Activated gamma-delta T cell treated with Interleukin-2 at 50 U/mL for 16 hours (primary cell): Measurements from ENCODE around the gene KCNH5.

Experiments
- DNase-seq: peaks from one replicate; pipeline ENCODE4 v3.0.0-alpha.2; 2020

The KCNH5 gene

GRCh38 chr14:62983821-62984220 is 61.4 kb downstream of the KCNH5 start:
- no peak for DNase-seq

- DNase-seq = no peak
These were observed 64.6 kb downstream of the KCNH5 start for GRCh38 chr14:62980693-62981092.

DNA sequence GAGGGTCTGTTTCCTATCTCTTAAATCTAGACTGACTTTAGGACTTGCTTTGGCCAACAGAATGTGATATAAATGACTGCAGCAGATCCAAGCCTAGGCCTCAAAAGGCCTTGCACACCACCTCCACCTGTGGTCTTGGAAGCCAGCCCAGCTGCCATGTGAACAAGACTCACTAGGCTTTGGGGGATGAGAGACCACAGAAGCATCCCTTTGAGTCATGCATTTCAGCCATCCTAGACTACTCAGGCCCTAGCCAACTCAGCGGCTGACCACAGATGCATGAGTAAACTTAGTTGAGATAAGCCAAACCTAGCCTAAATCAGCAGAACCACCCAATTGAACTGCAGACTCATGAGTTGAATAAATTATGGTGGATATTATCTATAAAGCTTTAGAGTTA is 87.7 kb downstream of the KCNH5 start:
- no peak for DNase-seq

DNA sequence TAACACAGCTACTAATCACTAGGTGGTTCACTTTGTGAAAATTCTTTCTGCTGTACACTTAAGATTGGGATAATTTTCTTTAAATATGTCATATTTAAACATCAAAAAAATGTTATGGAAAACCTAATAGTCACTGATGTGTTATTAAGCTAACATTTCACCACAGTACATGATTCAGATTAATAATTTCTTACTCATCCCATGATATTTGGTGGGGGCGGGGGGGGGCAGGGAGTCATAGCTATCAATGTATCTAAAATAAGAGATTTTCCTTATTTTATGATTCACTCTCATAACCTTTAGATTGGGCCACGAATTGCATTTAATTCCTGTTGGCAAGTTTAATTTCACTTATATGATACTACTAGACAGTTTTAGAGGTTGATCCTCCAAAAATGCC is 88.8 kb downstream of the KCNH5 start:
- no peak for DNase-seq

DNA sequence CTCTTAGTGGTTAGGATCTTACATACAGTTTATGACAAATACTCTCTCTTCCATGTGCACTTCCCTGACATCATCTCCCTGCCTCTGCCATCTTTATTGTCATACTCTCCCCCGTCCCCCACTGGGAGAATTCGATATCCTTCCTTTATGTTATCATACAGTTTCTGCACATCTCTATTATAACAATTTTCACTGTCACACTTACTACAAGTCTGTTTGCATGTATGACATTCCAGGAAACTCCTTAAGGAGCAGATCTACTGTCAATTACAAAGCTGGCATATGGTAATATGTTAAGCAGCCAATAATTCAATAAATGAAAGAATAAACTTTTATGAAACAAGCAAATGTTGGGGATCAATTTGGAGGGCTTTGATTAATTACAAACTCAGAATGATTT is 91.1 kb downstream of the KCNH5 start:
- DNase-seq = no peak

- no peak for DNase-seq
These were observed 93.0 kb downstream of the KCNH5 start for GRCh38 chr14:62952226-62952625.

GRCh38 chr14:62947301-62947700 is 98.0 kb downstream of the KCNH5 start:
- DNase-seq = no peak

GRCh38 chr14:62946221-62946620 is 99.0 kb downstream of the KCNH5 start:
- no peak for DNase-seq

DNA sequence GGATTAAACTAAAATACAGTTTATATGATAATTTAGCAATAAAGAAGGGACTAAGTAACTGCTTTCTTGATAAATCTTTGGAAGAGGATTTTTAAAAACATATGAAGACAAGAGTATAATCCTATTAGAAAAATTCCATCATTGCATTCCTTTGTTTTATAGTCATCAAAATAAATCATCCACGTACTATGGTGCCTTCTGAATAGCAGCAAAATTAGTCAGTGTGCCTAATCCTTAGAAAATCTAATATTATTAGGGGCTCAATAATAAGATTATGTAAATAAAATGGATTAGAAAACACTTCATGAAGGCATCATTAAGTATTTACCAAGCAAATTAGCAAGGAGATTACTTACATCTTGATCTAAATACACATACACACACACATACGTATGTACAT is 102.1 kb downstream of the KCNH5 start:
- no peak for DNase-seq

- no peak for DNase-seq
These were observed 105.3 kb downstream of the KCNH5 start for GRCh38 chr14:62939970-62940369.

GRCh38 chr14:62938778-62939177 is 106.5 kb downstream of the KCNH5 start:
- DNase-seq = no peak

- DNase-seq = no peak
These were observed 110.8 kb downstream of the KCNH5 start for GRCh38 chr14:62934439-62934838.

DNA sequence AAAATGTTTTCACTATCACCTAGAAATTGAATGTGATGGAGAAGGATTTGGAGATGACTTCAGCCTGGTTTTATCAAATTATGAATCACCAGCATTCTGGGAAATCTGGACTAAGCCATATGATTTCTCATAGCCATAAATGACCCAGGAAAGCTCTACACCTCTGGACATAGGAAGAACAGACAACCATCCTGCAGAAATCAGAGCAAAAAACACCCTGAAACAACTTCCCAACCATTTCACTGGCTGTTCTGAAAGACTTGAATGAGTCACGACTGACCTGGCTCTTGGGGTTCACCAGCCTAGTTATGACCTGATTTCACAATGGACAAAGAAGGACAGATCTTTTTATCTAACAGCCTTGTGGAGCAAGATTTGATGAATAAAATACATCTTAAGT is 123.8 kb downstream of the KCNH5 start:
- no peak for DNase-seq

DNA sequence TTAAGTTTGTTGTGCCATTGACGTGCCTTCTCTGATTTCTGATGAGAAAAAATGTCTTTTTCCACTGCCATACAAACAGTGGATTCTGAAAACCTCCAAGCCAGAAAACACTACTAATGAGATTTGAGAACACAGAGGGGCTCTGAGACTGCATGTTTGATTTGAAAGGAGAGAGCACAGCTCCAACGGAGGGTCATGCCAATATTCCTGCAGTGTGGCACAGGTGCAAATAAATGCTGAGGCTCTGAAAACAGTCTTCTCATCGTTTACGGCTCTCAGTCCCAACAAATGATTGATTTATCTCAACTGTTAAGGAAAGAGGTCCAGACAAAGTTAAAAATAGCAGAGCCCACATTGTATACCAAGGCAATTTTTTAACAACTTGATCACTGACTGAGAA is 128.7 kb downstream of the KCNH5 start:
- no peak for DNase-seq

DNA sequence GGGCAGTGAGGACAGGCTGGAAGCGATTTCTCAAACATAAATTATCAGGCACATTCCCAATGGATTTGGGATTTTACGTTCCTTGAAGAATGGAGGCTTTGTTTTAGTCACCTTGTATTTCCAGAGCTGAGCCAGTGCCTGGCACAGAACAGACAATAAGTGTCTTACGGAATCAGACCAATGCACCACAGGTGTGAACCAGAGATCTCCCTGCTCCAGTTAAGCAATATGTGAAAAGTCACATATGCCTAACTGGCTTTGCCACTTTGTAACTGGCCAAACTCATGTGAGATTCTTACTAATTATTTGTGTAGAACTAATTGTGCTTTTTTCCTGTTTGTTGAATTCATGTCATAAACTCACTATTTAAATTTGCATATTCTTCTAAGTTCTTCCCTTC is 130.4 kb downstream of the KCNH5 start:
- no peak for DNase-seq

- no peak for DNase-seq
These were observed 131.2 kb downstream of the KCNH5 start for GRCh38 chr14:62914025-62914424.

DNA sequence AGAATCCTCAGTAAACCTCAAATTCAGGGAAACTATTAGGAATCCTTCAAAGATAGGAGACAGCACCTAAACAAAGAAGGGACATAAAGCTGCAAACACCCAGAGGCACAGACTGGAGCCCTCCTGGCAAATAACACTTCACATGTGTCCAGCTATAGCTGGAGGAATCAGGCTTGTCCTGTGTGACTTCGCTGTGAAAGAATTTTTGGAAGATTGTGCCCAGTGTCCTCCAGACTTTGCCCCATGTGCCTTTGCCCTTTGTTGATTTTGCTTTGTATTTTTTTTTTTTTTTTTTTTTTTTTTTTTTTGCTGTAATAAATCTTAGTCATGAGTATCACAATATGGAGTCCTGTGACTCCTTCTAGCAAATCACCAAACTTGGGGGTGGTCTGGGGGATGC is 136.8 kb downstream of the KCNH5 start:
- no peak for DNase-seq

- no peak for DNase-seq
These were observed 139.7 kb downstream of the KCNH5 start for GRCh38 chr14:62905566-62905965.

- DNase-seq = no peak
These were observed 147.5 kb downstream of the KCNH5 start for GRCh38 chr14:62897771-62898170.

GRCh38 chr14:62896932-62897456 is 148.3 kb downstream of the KCNH5 start:
- no peak for DNase-seq

DNA sequence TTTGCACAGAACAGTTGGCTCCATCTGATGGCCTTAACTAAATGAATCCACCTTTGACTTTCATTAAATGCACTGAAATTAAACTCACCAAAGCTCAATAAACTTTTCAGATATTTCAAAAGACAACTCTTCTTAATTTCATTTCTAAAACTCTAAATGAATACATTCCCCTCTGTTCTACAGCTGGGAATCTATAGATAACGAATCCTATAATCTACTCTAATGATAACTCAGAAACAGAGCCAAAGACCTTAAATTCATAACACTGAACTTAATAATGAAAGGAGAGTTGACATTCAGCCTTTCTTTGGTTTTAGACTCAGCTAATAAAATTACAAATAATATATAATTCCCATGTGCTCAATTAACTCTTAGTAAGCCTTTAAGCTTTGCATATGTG is 150.5 kb downstream of the KCNH5 start:
- DNase-seq = no peak

- DNase-seq = no peak
These were observed 155.9 kb downstream of the KCNH5 start for GRCh38 chr14:62889364-62889763.

- DNase-seq = no peak
These were observed 158.8 kb downstream of the KCNH5 start for GRCh38 chr14:62886461-62886860.

- DNase-seq = no peak
These were observed 159.8 kb downstream of the KCNH5 start for GRCh38 chr14:62885451-62885850.

GRCh38 chr14:62882967-62883366 is 162.3 kb downstream of the KCNH5 start:
- DNase-seq = no peak

GRCh38 chr14:62866376-62866775 is 178.9 kb downstream of the KCNH5 start:
- no peak for DNase-seq
